HCT116 (cell line): ENCODE data around the gene PLD1. TPM values are rescaled to one million over a fixed set of nuclear protein-coding genes. Genes with fewer than 3 reads are reported as not detected.

Experiments
- ATAC-seq: fragments of 200-7000 bp; cut with Tn5 transposase; 2 replicates; pipeline ENCODE4 v1.9.1; 2020; ENCODE audit warnings: mild to moderate bottlenecking, moderate library complexity
- BruUV-seq: library from RNA; stranded (reverse); fragments of 400-500 nt; replicated peaks from 2 replicates; lab custom pipeline; 2021; lab: Mats Ljungman, UMichigan
- CTCF ChIA-PET: fragments of 300-600 bp; sonication (Branson Sonifier 250); formaldehyde crosslinking; loops from one replicate; lab custom pipeline; 2021; ENCODE audit warnings: antibody characterized with exemption; lab: Charles Lee
- POLR2A ChIA-PET: fragments of 300-600, 350-600 bp; sonication (Branson Sonifier 250); formaldehyde crosslinking; loops from one replicate; lab custom pipeline; 2021; ENCODE audit warnings: antibody characterized with exemption; lab: Charles Lee
- RAD21 ChIA-PET, 2 experiments: fragments of 300-600 bp; sonication (Branson Sonifier 250); formaldehyde crosslinking; loops; one replicate each; lab custom pipeline; 2023; ENCODE audit warnings: low total read pairs in 2 of 2; ENCODE audit not compliant: uncharacterized antibody in 2 of 2, unreplicated experiment in 2 of 2, low non-redundant PET in 1 of 2; lab: Charles Lee
- DNase-seq: peaks from one replicate; pipeline ENCODE4 v3.0.0-alpha.2; 2010; ENCODE audit warnings: low read depth, low spot score
- H2AFZ ChIP-seq: fragments of 200-600 bp; shearing (Covaris generic), sonication (generic); 2 replicates; pipeline ENCODE4 v1.6.1; 2017; ENCODE audit warnings: low read depth, mixed run types, mixed read lengths, antibody characterized with exemption, low read length; ENCODE audit not compliant: poor library complexity, severe bottlenecking
- H3K27ac ChIP-seq: 2 replicates; pipeline ENCODE4 v1.5.1; 2012; ENCODE audit warnings: low read depth, low read length
- H3K27me3 ChIP-seq: fragments of 200-600 bp; sonication (generic); 2 replicates; pipeline ENCODE4 v1.6.1; 2016; ENCODE audit warnings: mixed run types, low read length, mixed read lengths; ENCODE audit not compliant: insufficient read depth
- H3K36me3 ChIP-seq, 2 experiments: fragments of 200-500 bp in 1 of 2; fragments of 200-600 bp in 1 of 2; sonication (Bioruptor generic) in 1 of 2; sonication (generic) in 1 of 2; 2 replicates each; pipeline versions ENCODE4 v1.5.1 to v1.6.1; 2014 to 2016; ENCODE audit warnings: low read length in 2 of 2, inconsistent platforms in 1 of 2, mixed read lengths in 1 of 2, mixed run types in 1 of 2; ENCODE audit not compliant: insufficient read depth in 2 of 2, control insufficient read depth in 1 of 2
- H3K4me1 ChIP-seq, 2 experiments: fragments of 200-600 bp in 1 of 2; sonication (generic) in 1 of 2; 2 replicates each; pipeline versions ENCODE4 v1.5.1 to v1.6.1; 2012 to 2017; ENCODE audit warnings: low read length in 2 of 2, inconsistent platforms in 1 of 2, mild to moderate bottlenecking in 1 of 2, mixed read lengths in 1 of 2, mixed run types in 1 of 2, moderate library complexity in 1 of 2; ENCODE audit not compliant: insufficient read depth in 2 of 2, control insufficient read depth in 1 of 2
- H3K4me2 ChIP-seq: fragments of 200-600 bp; sonication (generic); 2 replicates; pipeline ENCODE4 v1.6.1; 2017; ENCODE audit warnings: mixed run types, low read length, mixed read lengths
- H3K4me3 ChIP-seq, 2 experiments: fragments of 200-600 bp in 1 of 2; sonication (generic) in 1 of 2; replicated peaks in 1 of 2; 2 replicates each; pipeline ENCODE4 v1.5.1; 2011 to 2016; ENCODE audit warnings: low read length in 2 of 2, control low read depth in 1 of 2, low read depth in 1 of 2, mild to moderate bottlenecking in 1 of 2, mixed read lengths in 1 of 2, mixed run types in 1 of 2
- H3K79me2 ChIP-seq: fragments of 200-600 bp; sonication (generic); 2 replicates; pipeline ENCODE4 v1.6.1; 2017; ENCODE audit warnings: mild to moderate bottlenecking, mixed run types, low read length, moderate library complexity, mixed read lengths; ENCODE audit not compliant: insufficient read depth
- H3K9ac ChIP-seq: fragments of 200-600 bp; sonication (generic); 2 replicates; pipeline ENCODE4 v1.6.1; 2016; ENCODE audit warnings: low read length, mixed read lengths
- H3K9me2 ChIP-seq: fragments of 200-600 bp; sonication (generic), shearing (Covaris generic); 2 replicates; pipeline ENCODE4 v1.6.1; 2017; ENCODE audit warnings: mixed run types, mild to moderate bottlenecking, moderate library complexity; ENCODE audit not compliant: insufficient read depth
- H3K9me3 ChIP-seq, 2 experiments: fragments of 200-500 bp in 1 of 2; fragments of 200-600 bp in 1 of 2; sonication (Bioruptor generic) in 1 of 2; sonication (generic) in 1 of 2; 2 replicates each; pipeline ENCODE4 v1.6.1; 2014 to 2017; ENCODE audit warnings: low read length in 2 of 2, mixed read lengths in 2 of 2, inconsistent platforms in 1 of 2, low read depth in 1 of 2, mild to moderate bottlenecking in 1 of 2, mixed run types in 1 of 2, moderate library complexity in 1 of 2; ENCODE audit not compliant: control insufficient read depth in 1 of 2, insufficient read depth in 1 of 2
- H4K20me1 ChIP-seq: fragments of 200-600 bp; sonication (generic), shearing (Covaris generic); 2 replicates; pipeline ENCODE4 v1.6.1; 2017; ENCODE audit warnings: mixed run types, mild to moderate bottlenecking, moderate library complexity; ENCODE audit not compliant: insufficient read depth
- CTCF ChIP-seq, 3 experiments: fragments of 200-600 bp in 1 of 3; sonication (generic) in 1 of 3; IDR thresholded peaks in 2 of 3; conservative IDR thresholded peaks in 1 of 3; 2 replicates each; pipeline ENCODE4 v1.5.1; 2012 to 2017; ENCODE audit warnings: low read depth in 2 of 3, low read length in 2 of 3, antibody characterized with exemption in 1 of 3, borderline replicate concordance in 1 of 3, control low read depth in 1 of 3, mild to moderate bottlenecking in 1 of 3, mixed read lengths in 1 of 3, mixed run types in 1 of 3, moderate library complexity in 1 of 3; ENCODE audit not compliant: insufficient read depth in 1 of 3
- EGR1 ChIP-seq: IDR thresholded peaks from 2 replicates; pipeline ENCODE4 v1.6.1; 2012; ENCODE audit warnings: low read depth
- ELF1 ChIP-seq: IDR thresholded peaks from 2 replicates; pipeline ENCODE4 v1.6.1; 2012; ENCODE audit warnings: low read depth, borderline replicate concordance
- EZH2 ChIP-seq: fragments of 200-600 bp; sonication (generic); IDR thresholded peaks from 2 replicates; pipeline ENCODE4 v1.6.1; 2017; ENCODE audit warnings: antibody characterized with exemption, mixed run types
- EZH2phosphoT487 ChIP-seq: fragments of 200-600 bp; IDR thresholded peaks from 2 replicates; pipeline ENCODE4 v1.6.1; 2018; ENCODE audit warnings: antibody characterized with exemption, borderline replicate concordance
- FOSL1 ChIP-seq: IDR thresholded peaks from 2 replicates; pipeline ENCODE4 v1.6.1; 2012; ENCODE audit warnings: low read depth
- POLR2A ChIP-seq: IDR thresholded peaks from 2 replicates; pipeline ENCODE4 v1.7.0; 2011; ENCODE audit warnings: borderline replicate concordance; ENCODE audit not compliant: insufficient read depth, insufficient read length; ENCODE audit errors: extremely low read depth
- YY1 ChIP-seq: IDR thresholded peaks from 2 replicates; pipeline ENCODE4 v1.6.1; 2011; ENCODE audit warnings: low read length, low read depth, moderate library complexity, mild to moderate bottlenecking; ENCODE audit not compliant: insufficient replicate concordance; ENCODE audit errors: extremely low read depth
- intact Hi-C: fragments of 100-400 bp; cut with micrococcal nuclease; formaldehyde crosslinking; loops from 2 replicates; pipeline ENCODE4 v1.10.0; 2022
- total RNA-seq: library from RNA; stranded (reverse); gene quantifications from one replicate; pipeline ENCODE4 v1.2.1, GENCODE V29; 2021; ENCODE audit not compliant: unreplicated experiment

PLD1 gene
- total RNA-seq, 1 experiment from 2014 or later: 8.4 TPM

GRCh38 chr3:171748064-171748924 lies 62.0 kb downstream of the PLD1 start:
- RAD21 ChIA-PET: no interaction called here
- CTCF ChIA-PET: no interaction called here
- H3K9ac ChIP-seq: no peak overlapping the region
- intact Hi-C loops: no loop called here
- ATAC-seq (no peak), DNase-seq (no peak)
- no peak overlapping the region for H2AFZ ChIP-seq
- no peak overlapping the region for H3K4me2 ChIP-seq
- no peaks in the 10 kb centered on the region for H3K36me3 ChIP-seq
- no peaks in the 10 kb centered on the region for H4K20me1 ChIP-seq
- no peaks in the 10 kb centered on the region for H3K79me2 ChIP-seq
- H3K4me3 ChIP-seq: no peak overlapping the region
- H3K9me3 ChIP-seq: no peaks in the 10 kb centered on the region
- H3K4me1 ChIP-seq: no peaks in the 10 kb centered on the region
- no TSS peak for BruUV-seq
- no peak for TF ChIP-seq YY1
- no peak for TF ChIP-seq FOSL1
- TF ChIP-seq POLR2A: no peak
- TF ChIP-seq EZH2phosphoT487: no peak
- no peak for TF ChIP-seq EGR1
- no peak for TF ChIP-seq CTCF (IDR thresholded peaks at IDR 0.05 in 2 of 3, conservative IDR thresholded peaks at IDR 0.05 in 1 of 3; ENCODE audit: borderline replicate concordance in 1 of 3, insufficient read depth in 1 of 3, low read depth in 2 of 3, low read length in 2 of 3)
- TF ChIP-seq EZH2: no peak
- TF ChIP-seq ELF1: no peak
- POLR2A ChIA-PET: no interaction called here
- H3K27ac ChIP-seq: no peak overlapping the region
- no peaks in the 10 kb centered on the region for H3K9me2 ChIP-seq
- H3K27me3 ChIP-seq: no peaks in the 10 kb centered on the region; the same call in 1 of the 2 replicates
